NCI-H187 (cell line): ENCODE data around the gene GMCL1.
"Not testable (repeated sequence)": the region's sequence is repeated elsewhere in the genome, so short reads cannot be mapped to it uniquely, and the experiment has no call there.

ENCODE experiments used
- DNase-seq, 2 experiments: peaks; one replicate each; lab custom pipeline; 2025; lab: John Stamatoyannopoulos, UW

The GMCL1 gene

GRCh38 chr2:69847068-69847828 is 17.8 kb downstream of the GMCL1 start:
- DNase-seq: no peak

DNA sequence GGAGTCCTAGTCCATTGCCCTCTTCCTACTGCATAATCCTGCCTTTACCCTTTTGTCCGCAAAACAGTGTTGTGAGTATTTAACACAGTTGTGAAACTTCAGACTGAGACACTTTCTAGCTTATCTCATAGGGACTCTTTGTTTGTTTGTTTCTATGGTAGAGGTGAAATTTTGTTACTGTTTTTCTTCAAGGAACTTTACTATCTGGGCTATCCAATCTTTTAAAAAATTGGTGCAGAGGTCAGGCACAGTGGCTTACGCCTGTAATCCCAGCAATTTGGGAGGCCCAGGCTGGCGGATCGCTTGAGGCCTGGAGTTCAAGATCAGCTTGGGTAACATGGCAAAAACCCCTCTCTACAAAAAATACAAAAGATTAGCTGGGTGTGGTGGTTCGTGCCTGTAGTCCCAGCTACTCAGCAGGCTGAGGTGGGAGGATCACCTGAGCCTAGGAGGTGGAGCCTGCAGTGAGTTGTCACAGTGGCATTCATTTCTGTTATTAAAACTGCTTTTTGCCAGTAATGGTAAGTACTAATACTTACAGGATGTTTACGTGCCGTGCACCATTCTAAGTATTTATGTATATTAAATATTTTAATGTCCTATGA is 18.8 kb downstream of the GMCL1 start:
- no peak for DNase-seq

- DNase-seq: no peak
These were observed 28.8 kb downstream of the GMCL1 start for GRCh38 chr2:69858261-69858660.

- no peak for DNase-seq
These were observed 33.8 kb downstream of the GMCL1 start for GRCh38 chr2:69863298-69863697.

DNA sequence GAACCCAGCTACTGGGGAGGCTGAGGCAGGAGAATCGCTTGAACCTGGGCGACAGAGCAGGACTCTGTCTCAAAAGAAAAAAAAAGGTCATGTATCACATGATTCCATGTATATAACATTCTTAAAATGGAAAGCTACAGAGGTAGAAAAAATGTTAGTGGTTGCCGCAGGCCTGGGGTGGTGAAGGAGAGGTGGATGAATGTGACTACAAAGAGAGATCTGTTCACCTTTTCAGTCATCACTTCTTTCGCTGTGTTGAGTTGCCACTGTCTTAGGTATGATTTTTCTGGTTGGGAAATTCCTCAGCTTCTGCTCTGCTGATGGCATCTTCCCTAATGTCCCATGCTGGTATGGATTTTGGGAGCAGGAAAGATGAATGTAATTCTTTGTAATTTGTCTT is 59.0 kb downstream of the GMCL1 start:
- DNase-seq: no peak

GRCh38 chr2:69889302-69889701 is 59.8 kb downstream of the GMCL1 start:
- DNase-seq: no peak

DNA sequence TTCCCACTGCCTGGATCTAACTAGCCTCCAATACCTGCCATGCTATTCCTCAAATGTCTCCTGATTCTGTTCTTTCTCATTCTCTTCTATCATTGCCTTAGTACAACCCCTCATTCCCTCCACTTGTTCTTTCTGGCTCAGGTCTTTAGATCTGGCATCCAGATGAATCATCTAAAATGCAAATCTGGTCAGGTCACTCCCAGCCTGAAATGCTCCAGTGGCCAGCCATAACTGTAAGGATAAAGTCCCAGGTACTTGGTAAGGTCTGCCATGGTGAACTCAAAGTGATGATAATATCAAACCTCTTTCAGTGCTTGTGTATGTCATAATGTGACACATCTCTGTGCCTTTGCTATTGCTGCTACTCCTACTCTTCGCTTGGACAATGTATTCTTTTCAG is 61.4 kb downstream of the GMCL1 start:
- DNase-seq: no peak

- not testable (repeated sequence) for DNase-seq
These were observed 63.5 kb downstream of the GMCL1 start for GRCh38 chr2:69892838-69893424.

- DNase-seq: peak; percentile 77 to 80
These were observed 64.5 kb downstream of the GMCL1 start, which contains the start of gene SNRNP27 for GRCh38 chr2:69893684-69894551. SNRNP27 (plus strand) TSS chr2:69893956; CDS start chr2:69893985, 29 bp downstream.

- DNase-seq: not testable (repeated sequence)
These were observed 65.3 kb downstream of the GMCL1 start for GRCh38 chr2:69894737-69895136.

DNA sequence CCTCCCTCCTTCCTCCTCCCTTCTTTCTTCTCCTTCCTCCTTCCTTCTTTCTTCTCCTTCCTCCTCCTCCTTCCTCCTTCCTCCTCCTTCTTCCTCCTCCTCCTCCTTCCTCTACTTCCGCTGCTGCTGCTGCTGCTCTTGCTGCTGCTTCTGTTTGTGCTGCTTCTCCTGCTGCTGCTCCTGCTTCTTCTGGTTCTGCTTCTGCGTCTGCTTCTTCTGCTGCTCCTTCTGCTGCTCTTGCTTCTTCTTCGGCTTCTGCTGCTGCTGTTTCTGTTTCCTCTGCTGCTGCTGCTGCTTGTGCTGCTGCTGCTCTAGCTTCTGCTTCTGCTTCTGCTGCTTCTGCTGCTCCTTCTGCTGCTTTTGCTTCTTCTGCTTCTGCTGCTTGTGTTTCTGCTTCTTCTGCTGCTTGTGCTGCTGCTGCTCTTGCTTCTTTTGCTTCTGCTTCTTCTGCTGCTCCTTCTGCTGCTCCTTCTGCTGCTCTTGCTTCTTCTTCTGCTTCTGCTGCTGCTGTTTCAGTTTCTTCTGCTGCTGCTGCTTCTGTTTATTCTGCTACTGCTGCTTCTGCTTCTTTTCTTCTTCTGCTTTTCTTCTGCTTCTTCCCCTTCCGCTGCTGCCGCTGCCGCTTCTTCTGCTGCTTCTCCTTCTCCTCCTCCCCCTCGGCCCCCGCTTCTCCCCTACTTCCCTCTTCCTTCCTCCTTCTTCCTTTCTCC is 72.9 kb downstream of the GMCL1 start:
- no peak for DNase-seq

DNA sequence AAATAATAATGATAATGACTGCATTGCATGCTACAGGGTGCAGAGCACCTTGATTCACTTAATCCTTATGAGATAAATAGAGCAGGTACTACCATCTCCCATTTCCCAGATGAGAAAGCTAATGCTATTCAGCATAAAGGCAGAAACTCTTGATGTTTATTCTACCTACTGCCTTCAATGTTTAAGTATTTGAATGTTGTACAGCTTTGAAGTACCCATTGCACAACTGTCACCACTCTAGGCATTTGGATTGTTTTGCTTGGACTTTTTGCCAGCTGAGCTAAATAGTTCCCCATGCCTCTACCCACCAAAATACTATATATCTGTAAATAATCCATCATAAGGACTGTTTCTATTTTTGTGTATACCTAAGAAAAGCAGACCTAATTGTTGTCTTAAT is 77.8 kb downstream of the GMCL1 start:
- DNase-seq: no peak

DNA sequence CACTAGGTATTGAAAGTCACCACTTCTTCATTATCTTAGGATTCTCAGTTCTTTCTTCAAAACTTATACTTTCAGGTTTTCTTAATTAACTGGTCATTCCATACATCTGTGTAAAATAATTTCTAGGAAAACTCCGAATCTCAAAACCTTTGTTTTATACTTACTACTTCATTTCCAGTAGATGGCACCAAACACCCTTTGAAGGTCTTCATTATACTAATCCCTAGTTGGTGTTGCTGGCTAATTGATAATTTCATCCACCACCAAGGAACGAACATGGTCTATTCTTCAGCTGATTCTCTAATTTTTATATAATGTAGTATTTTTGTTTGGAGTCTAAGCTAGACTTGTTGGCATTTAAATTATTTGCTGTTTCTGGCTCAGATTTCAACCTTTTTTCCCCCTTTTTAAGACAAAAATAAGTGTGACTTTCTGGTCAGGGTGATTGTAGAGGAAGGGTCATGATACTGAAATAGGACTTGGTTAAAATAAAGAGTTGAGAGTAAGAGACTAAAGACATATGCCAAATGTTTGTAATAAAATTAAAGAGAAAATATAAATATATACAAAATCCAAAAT is 82.6 kb downstream of the GMCL1 start:
- DNase-seq: peak; percentile 15 to 27

- DNase-seq: peak; percentile 99 to 100
These were observed 84.9 kb downstream of the GMCL1 start for GRCh38 chr2:69914164-69914949.

- DNase-seq: no peak
These were observed 85.8 kb downstream of the GMCL1 start, which contains the start of gene MXD1 for GRCh38 chr2:69914950-69915945. MXD1 (plus strand) TSS chr2:69915109; CDS start chr2:69915331, 222 bp downstream.

DNA sequence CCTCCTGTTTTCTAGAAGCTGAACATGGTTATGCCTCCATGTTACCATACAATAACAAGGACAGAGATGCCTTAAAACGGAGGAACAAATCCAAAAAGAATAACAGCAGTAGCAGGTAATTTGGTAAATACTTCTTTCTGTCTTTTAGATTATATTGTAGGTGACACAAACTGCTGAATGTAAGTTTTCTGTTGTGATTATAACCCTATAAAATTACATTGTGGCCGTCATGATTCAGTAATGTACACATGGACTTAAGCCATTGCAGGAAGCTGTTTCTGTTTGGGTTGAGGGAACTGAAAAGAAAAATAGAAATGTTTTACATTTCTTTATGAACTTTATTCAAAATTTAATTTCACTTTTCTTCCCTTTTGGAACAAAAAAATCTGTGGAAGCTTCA is 86.6 kb downstream of the GMCL1 start:
- DNase-seq: no peak

- DNase-seq: no peak
These were observed 88.4 kb downstream of the GMCL1 start for GRCh38 chr2:69917852-69918251.

GRCh38 chr2:69918401-69918800 is 88.9 kb downstream of the GMCL1 start:
- no peak for DNase-seq

GRCh38 chr2:69923116-69923515 is 93.7 kb downstream of the GMCL1 start:
- DNase-seq: no peak
